RWPE2 (cell line): ENCODE results near the gene POU2F1.

Experiments
- ATAC-seq: fragments of 200-7000 bp; cut with Tn5 transposase; 3 replicates; pipeline ENCODE4 v1.9.1; 2021; ENCODE audit warnings: low read depth
- DNase-seq: peaks from one replicate; pipeline ENCODE4 v3.0.0-alpha.2; 2020; ENCODE audit warnings: low spot score
- H3K27ac ChIP-seq: fragments of 450-650 bp; 2 replicates; pipeline ENCODE4 v1.5.1; 2017; ENCODE audit warnings: mild to moderate bottlenecking; ENCODE audit not compliant: poor library complexity, severe bottlenecking
- H3K27me3 ChIP-seq: fragments of 250-450 bp; sonication (Bioruptor Pico); 2 replicates; pipeline ENCODE4 v1.5.1; 2021; ENCODE audit warnings: mild to moderate bottlenecking, moderate library complexity; ENCODE audit not compliant: insufficient read depth, poor library complexity, severe bottlenecking
- H3K36me3 ChIP-seq: fragments of 250-450 bp; sonication (Bioruptor Pico); 2 replicates; pipeline ENCODE4 v1.5.1; 2020; ENCODE audit warnings: low read depth, mild to moderate bottlenecking, moderate library complexity
- H3K4me1 ChIP-seq: fragments of 250-450 bp; sonication (Bioruptor Pico); 2 replicates; pipeline ENCODE4 v1.5.1; 2021; ENCODE audit warnings: mild to moderate bottlenecking, moderate library complexity; ENCODE audit not compliant: insufficient read depth, poor library complexity, severe bottlenecking
- H3K4me3 ChIP-seq: fragments of 250-450 bp; sonication (Bioruptor Pico); 2 replicates; pipeline ENCODE4 v1.5.1; 2021; ENCODE audit warnings: mild to moderate bottlenecking, moderate library complexity; ENCODE audit not compliant: severe bottlenecking
- H3K9me3 ChIP-seq: fragments of 250-450 bp; sonication (Bioruptor Pico); 2 replicates; pipeline ENCODE4 v1.5.1; 2021; ENCODE audit warnings: mild to moderate bottlenecking, moderate library complexity; ENCODE audit not compliant: severe bottlenecking
- TF ChIP-seq, protein P1 (sequence below): fragments of 450-650 bp; IDR thresholded peaks from one replicate; pipeline ENCODE4 v1.5.1; 2017; ENCODE audit warnings: mild to moderate bottlenecking, moderate library complexity; ENCODE audit not compliant: poor library complexity, severe bottlenecking

Gene POU2F1

DNA sequence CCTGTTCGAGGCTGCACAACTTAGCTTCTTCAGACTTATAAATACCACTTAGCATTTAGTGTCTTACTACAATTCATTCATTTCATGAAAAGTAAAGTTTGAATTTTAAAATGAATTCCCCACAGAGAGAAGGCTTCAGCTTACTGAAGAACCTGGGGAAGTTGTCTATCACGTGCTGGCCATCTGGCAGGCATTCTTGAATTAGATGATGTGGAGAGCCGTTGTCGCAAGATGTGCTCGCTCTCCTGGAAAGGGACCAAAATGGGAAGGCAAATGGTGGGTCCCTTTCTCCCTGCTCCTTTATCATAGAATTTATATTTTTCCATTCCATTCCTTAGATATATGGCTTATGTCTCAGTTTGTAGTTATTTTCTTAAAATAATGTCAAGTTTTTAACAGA lies 207.2 kb downstream of the POU2F1 start:
- H3K36me3 ChIP-seq = no peaks in the 10 kb centered on the region
- no peaks in the 10 kb centered on the region for H3K4me1 ChIP-seq
- H3K4me3 ChIP-seq = no peak overlapping the region
- H3K9me3 ChIP-seq = no peaks in the 10 kb centered on the region
- ATAC-seq (no peak), DNase-seq (no peak)
- no peak overlapping the region for H3K27ac ChIP-seq
- no peaks in the 10 kb centered on the region for H3K27me3 ChIP-seq
- TF ChIP-seq, protein P1, sequence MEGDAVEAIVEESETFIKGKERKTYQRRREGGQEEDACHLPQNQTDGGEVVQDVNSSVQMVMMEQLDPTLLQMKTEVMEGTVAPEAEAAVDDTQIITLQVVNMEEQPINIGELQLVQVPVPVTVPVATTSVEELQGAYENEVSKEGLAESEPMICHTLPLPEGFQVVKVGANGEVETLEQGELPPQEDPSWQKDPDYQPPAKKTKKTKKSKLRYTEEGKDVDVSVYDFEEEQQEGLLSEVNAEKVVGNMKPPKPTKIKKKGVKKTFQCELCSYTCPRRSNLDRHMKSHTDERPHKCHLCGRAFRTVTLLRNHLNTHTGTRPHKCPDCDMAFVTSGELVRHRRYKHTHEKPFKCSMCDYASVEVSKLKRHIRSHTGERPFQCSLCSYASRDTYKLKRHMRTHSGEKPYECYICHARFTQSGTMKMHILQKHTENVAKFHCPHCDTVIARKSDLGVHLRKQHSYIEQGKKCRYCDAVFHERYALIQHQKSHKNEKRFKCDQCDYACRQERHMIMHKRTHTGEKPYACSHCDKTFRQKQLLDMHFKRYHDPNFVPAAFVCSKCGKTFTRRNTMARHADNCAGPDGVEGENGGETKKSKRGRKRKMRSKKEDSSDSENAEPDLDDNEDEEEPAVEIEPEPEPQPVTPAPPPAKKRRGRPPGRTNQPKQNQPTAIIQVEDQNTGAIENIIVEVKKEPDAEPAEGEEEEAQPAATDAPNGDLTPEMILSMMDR = no peak

DNA sequence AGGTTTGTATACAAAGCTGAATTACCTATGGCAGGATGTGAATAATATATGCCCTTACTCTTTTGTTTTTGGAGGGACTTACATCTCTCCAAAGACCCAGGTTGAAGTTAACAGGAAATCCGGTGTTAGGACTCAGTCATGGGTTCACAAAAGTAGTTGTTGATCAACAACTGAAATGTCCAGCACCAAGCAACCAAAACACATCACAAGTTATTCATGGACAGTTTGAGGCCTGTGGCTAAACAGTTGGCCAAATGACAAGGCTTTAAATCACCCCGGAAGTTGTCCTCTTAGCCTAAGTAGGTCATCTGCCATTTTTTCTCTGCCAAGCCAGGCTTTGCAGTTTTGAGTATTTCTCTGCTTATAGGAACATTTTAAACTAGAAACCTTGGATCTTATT lies 207.7 kb downstream of the POU2F1 start:
- TF ChIP-seq, protein P1 = no peak
- no peaks in the 10 kb centered on the region for H3K27me3 ChIP-seq
- H3K9me3 ChIP-seq = no peaks in the 10 kb centered on the region
- no peak overlapping the region for H3K4me3 ChIP-seq
- ATAC-seq = no peak
- H3K27ac ChIP-seq = no peak overlapping the region
- H3K4me1 ChIP-seq = no peaks in the 10 kb centered on the region
- no peaks in the 10 kb centered on the region for H3K36me3 ChIP-seq
- no peak for DNase-seq

DNA sequence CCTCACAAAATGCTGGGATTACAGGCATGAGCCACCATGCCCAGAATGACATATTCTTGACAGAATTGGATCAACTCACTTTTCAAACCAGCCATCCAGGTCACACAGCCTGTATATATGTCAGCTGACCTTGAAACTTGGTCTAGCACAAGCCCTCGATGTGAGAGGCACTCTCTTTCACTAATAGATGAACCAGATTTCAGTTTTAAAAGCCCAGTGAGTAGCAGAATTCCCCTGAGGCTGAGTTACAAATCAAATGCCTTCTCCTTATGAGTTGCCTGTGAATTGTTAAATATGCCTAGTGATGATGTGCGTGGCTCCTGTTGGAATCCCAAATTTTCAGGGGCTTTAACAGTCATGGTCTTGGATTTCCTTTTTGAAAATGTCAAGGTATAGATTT lies 208.9 kb downstream of the POU2F1 start:
- Histone ChIP-seq H3K27me3 (no peaks in the 10 kb centered on the region), H3K27ac (no peak overlapping the region), H3K9me3 (no peaks in the 10 kb centered on the region), H3K4me3 (no peak overlapping the region), H3K4me1 (no peaks in the 10 kb centered on the region), H3K36me3 (no peaks in the 10 kb centered on the region)
- no peak for DNase-seq
- TF ChIP-seq, protein P1 = no peak
- no peak for ATAC-seq

DNA sequence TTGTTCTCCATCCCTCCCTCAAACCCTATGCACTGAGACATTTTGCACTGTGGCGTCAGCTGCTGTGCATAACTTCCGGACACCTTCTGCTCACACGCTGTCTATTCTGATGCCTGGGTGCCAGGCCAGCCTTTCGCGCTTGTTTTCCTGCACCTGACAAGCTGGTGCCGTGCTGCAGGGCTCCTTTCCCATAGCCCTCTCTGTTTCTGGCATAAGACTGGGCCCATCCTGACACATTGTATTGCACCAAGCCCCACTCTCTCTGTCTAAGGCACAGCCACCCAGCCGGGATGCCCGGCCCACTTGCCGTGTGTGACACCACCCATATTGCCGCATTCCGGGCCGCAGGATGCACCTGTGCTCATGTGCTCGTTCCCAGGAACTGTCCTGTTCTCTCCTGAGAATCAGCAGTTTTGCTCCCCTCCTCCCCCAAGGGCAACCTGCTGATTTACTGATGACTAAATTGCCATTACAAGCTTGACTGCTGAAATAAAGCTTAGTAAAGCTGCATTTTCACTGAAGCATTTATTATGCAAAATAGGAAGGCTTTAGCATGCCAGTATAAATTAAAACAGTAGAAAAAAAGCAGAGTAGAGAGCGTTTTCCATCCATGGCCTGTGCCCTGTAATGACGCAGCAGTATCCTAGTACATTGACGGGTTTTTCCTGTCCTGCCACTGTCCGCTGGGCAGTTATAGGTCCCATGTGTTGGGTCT lies 209.6 kb downstream of the POU2F1 start:
- no peaks in the 10 kb centered on the region for H3K9me3 ChIP-seq
- TF ChIP-seq, protein P1 = no peak
- no peaks in the 10 kb centered on the region for H3K27me3 ChIP-seq
- H3K4me3 ChIP-seq = no peak overlapping the region
- no peaks in the 10 kb centered on the region for H3K4me1 ChIP-seq
- DNase-seq = no peak
- no peak overlapping the region for H3K27ac ChIP-seq
- ATAC-seq = no peak
- no peaks in the 10 kb centered on the region for H3K36me3 ChIP-seq

DNA sequence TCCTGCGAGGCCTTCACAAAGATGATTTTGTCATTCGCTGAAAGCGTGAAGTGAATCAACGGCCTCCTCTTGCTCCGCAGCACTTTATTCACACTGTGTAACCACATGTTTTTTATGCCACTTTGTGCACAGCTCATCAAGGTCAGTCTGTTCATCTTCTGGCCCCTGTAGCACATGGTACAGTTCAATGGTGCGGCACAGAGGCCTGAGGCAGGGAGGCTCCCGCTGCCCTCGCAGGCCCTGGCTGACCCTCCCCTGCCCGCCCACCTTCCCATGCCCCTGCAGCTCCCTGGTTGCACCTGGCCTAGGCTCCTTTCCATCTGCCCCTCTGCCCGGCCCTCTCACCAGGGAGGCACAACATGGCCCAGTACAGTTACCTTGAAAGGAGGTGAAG lies 210.2 kb downstream of the POU2F1 start:
- Histone ChIP-seq H3K27ac (no peak overlapping the region), H3K4me1 (no peaks in the 10 kb centered on the region), H3K36me3 (no peaks in the 10 kb centered on the region), H3K9me3 (no peaks in the 10 kb centered on the region), H3K27me3 (no peaks in the 10 kb centered on the region), H3K4me3 (no peak overlapping the region)
- TF ChIP-seq, protein P1 = no peak
- ATAC-seq = no peak
- DNase-seq = no peak
